ENCODE results near the gene MOXD1. TPM values are rescaled to one million over a fixed set of nuclear protein-coding genes. Genes with fewer than 3 reads are reported as not detected.

MOXD1 gene
- total RNA-seq, 1 donor from 2014 or later = 3.5 TPM

DNA sequence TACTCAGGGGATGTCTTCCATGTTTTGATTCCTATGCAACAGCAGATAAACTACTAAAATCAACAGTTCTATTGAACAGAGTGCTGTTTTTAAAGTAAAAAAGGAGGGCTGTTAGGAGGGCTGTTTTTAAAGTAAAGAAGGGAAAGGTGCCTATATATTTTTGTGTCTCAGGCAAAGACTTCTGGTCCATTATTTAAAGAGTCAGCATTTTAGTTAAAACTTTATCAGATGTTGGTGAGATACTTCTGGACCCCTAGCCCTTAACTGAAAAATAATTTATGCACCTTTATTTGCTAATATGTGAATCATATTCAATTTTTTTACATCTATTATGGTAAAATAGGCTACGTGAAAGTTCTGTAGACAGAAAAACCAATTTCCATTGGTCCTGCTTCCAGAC, 144.8 kb downstream of the MOXD1 start:
- DNase-seq (no peak), ATAC-seq (no peak)
- intact Hi-C loops (cut with micrococcal nuclease) = no loop called here

- intact Hi-C loops (cut with micrococcal nuclease) = no loop called here
- DNase-seq (no peak), ATAC-seq (no peak)
These were observed 147.4 kb downstream of the MOXD1 start for GRCh38 chr6:132253906-132254305.

- ATAC-seq (no peak), DNase-seq (no peak)
- intact Hi-C loops (cut with micrococcal nuclease) = no loop called here
These were observed 148.1 kb downstream of the MOXD1 start for GRCh38 chr6:132253211-132253610.

DNA sequence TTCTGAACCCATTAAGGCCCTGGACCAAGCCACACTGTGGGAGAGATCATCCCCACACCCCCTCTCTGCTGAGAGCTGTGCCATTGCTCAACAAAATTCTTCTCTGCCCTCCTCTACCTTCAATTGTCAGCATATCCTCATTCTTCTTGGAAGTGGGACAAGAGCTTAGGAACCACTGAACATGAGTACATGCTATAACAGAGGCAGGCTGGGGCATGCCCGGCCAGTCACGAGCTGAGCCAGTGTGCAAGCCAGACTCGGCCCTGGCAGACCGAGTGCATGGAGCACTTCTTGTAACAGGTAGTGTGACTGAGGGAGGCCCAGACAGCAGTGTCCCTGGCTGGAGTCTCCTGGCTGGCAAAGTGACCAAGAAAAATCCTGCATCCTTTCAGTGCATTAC, 149.2 kb downstream of the MOXD1 start:
- intact Hi-C loops (cut with micrococcal nuclease) = no loop called here
- ATAC-seq (no peak), DNase-seq (no peak)

- ATAC-seq (no peak), DNase-seq (no peak)
- intact Hi-C loops (cut with micrococcal nuclease) = no loop called here
These were observed 149.6 kb downstream of the MOXD1 start for GRCh38 chr6:132251711-132252110.

- no peak for ATAC-seq
- DNase-seq = no peak
- intact Hi-C loops (cut with micrococcal nuclease) = no loop called here
These were observed 153.7 kb downstream of the MOXD1 start for GRCh38 chr6:132247381-132248159.

DNA sequence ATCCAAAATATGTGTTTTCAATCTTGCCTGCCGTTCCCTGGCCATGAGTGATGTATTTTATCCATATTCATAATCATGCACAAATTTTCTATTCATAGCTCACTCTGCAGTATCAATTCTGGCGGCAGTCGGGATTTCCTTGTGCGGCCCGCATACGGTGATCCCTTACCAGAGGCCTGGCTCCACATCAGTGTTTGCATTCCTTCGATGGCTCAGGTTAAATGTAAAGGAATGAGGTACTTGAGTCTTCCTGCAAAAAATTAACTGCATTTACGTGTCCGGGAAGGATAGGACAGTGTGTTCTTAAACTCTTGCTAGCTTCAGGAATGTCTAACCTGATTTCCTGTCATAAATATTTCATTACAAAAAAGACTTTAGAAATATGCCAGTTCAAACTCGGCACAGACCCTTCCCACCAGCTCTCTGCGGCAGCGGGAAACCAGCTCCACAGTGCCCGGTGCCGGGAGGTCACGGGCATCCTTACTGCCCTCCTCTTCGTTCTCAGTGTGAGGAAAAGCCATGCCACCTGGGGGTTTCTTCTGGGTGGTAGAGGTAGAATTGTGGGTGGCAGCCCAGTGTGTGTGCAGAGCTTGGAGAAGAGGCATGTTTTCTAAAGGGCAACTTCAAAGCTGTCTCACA, 154.5 kb downstream of the MOXD1 start:
- intact Hi-C loops (cut with micrococcal nuclease) = no loop called here
- no peak for DNase-seq
- no peak for ATAC-seq

DNA sequence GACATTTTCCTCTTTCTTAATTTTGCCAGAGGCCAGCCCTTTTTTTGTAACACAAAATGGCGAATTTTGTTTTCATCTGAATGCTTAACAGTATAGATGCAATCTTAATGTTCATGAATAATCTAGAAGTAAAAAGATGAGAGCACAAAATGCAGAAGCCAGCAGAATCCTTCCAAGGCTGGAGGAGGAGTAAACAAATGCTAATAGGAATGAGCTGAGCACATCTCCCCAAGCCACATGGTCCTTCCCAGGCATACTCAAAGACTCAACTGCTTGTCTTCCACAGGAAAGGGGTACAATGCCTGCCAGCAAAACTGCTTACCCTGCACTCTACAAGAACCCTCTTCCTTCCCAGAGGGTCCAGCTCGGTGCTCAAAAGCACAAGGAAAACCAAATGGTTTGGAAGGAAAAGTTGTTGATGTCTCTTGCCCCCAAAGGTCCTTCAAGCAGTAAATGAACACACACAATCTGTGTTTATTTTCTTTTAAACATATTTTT, 155.1 kb downstream of the MOXD1 start:
- ATAC-seq (no peak), DNase-seq (no peak)
- intact Hi-C loops (cut with micrococcal nuclease) = no loop called here

Other genes with a start within 250 kb of the MOXD1 start
- 59.0 TPM for gene STX7, start 111.6 kb upstream of the MOXD1 start, total RNA-seq
- not detected for gene TAAR9, start 136.8 kb upstream of the MOXD1 start, total RNA-seq
- gene TAAR8, start 151.2 kb upstream of the MOXD1 start, total RNA-seq = not detected
- not detected for gene TAAR6, start 168.8 kb upstream of the MOXD1 start, total RNA-seq
- gene TAAR5, start 188.3 kb upstream of the MOXD1 start, total RNA-seq = not detected
- gene TAAR2, start 222.8 kb upstream of the MOXD1 start, total RNA-seq = not detected